A375 (cell line): ENCODE data around the gene TTC32. TPM values are rescaled to one million over a fixed set of nuclear protein-coding genes. Genes with fewer than 3 reads are reported as not detected.

Experiments
- total RNA-seq: library from RNA; depleted of rRNA; stranded (reverse); fragments of >200 nt; shearing (Covaris generic); gene quantifications from 2 replicates; pipeline ENCODE4 v1.2.3, GENCODE V29; 2014; rRNA removed

TTC32 gene
- total RNA-seq, result 9.3 and 11.8 TPM in 2 replicates

GRCh38 chr2:19901442-19902215 lies at the start of gene TTC32:
Gene TTC32, minus strand, starts transcription at chr2:19901983. Its CDS starts 129 bp downstream, at chr2:19901854.

Other genes with a start within 250 kb of the TTC32 start
- gene WDR35, start 88.1 kb upstream of the TTC32 start, total RNA-seq, result 17.1 and 18.4 TPM in 2 replicates
- gene MATN3, start 110.7 kb upstream of the TTC32 start, total RNA-seq, result 0.15 and 0.66 TPM in 2 replicates
- gene LAPTM4A, start 149.6 kb upstream of the TTC32 start, total RNA-seq, result 24.6 and 27.3 TPM in 2 replicates